ENCODE measurements around the gene NFRKB.

Gene NFRKB

GRCh38 chr11:129896062-129896461 is 684 bp upstream of the NFRKB start:
- H3K4me3 ChIP-seq (replicated peaks; ENCODE audit: low read depth, low read length), result peak overlapping the region; percentile 90
- DNase-seq (ENCODE audit: extremely low read depth, low read depth), result no peak
- no peak for TF ChIP-seq CTCF (IDR thresholded peaks at IDR 0.05; ENCODE audit: low read depth, low read length, missing control alignments)

- peak overlapping the region; percentile 90 for H3K4me3 ChIP-seq (replicated peaks; ENCODE audit: low read depth, low read length)
- no peak for DNase-seq (ENCODE audit: extremely low read depth, low read depth)
- TF ChIP-seq CTCF (IDR thresholded peaks at IDR 0.05; ENCODE audit: low read depth, low read length, missing control alignments), result no peak
Measured at GRCh38 chr11:129894278-129895125, 876 bp downstream of the NFRKB start.

GRCh38 chr11:129888451-129888850 is 6.9 kb downstream of the NFRKB start:
- H3K4me3 ChIP-seq (replicated peaks; ENCODE audit: low read depth, low read length), result no peak overlapping the region
- no peak for TF ChIP-seq CTCF (IDR thresholded peaks at IDR 0.05; ENCODE audit: low read depth, low read length, missing control alignments)
- no peak for DNase-seq (ENCODE audit: extremely low read depth, low read depth)

- DNase-seq (ENCODE audit: extremely low read depth, low read depth), result no peak
- TF ChIP-seq CTCF (IDR thresholded peaks at IDR 0.05; ENCODE audit: low read depth, low read length, missing control alignments), result no peak
Measured at GRCh38 chr11:129885381-129885780, 10.0 kb downstream of the NFRKB start.

GRCh38 chr11:129884581-129884980 is 10.8 kb downstream of the NFRKB start:
- no peak for TF ChIP-seq CTCF (IDR thresholded peaks at IDR 0.05; ENCODE audit: low read depth, low read length, missing control alignments)
- DNase-seq (ENCODE audit: extremely low read depth, low read depth), result no peak
- no peak overlapping the region for H3K4me3 ChIP-seq (replicated peaks; ENCODE audit: low read depth, low read length)

More at GRCh38 chr11:129885381-129885780, 10.0 kb downstream of the NFRKB start:
- H3K4me3 ChIP-seq (replicated peaks; ENCODE audit: low read depth, low read length), result no peak overlapping the region

GRCh38 chr11:129881570-129882170 is 13.7 kb downstream of the NFRKB start:
- H3K4me3 ChIP-seq (replicated peaks; ENCODE audit: low read depth, low read length), result no peak overlapping the region
- no peak for DNase-seq (ENCODE audit: extremely low read depth, low read depth)
- peak; percentile 71 for TF ChIP-seq CTCF (IDR thresholded peaks at IDR 0.05; ENCODE audit: low read depth, low read length, missing control alignments)

Measured in HFF-Myc (cell line).